Activated gamma-delta T cell treated with anti-CD3 and anti-CD28 coated beads, Interleukin-2, amount 50 U/mL, for 16 hours (primary cell): ENCODE results near the gene FMN1.

ENCODE experiments used
- DNase-seq: peaks from one replicate; pipeline ENCODE4 v3.0.0-alpha.2; 2020; ENCODE audit warnings: low read depth

The FMN1 gene

DNA sequence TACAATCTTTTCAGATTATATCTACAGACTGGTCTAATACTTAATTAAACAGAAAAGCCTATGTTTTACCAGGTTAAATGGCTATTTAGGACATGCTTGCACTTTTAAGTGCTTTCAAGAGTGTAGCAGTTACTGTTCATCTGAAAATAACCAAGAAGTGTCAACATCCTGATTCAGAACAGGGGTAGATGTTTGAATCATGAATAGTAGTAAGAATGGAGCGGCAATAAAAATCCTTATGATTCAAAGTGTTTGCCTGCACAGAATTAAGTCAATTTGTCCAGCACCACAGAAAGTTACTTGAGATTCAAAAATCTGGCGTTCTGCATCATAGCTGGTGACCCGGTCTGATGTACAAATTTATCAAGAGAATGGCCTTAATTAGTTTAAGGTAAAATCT, 428.4 kb downstream of the FMN1 start:
- no peak for DNase-seq

DNA sequence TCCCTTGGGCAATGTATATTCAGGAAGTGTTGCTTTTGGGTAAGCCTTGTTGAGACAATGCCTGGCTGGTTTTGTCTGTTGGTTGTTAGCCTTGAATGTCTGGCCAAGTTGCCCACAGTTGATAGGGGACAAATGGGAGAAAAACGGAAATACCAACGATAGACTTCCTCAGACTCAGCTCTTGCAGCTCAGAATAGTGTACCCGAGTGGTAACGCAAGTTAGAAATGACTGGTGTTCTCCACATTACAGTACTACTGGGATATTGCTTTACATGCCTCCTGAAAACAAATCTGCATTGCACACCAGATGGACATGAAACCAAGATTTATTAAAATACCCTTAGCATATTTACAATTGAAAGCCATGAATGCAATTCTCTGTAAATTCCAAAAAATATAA, 429.3 kb downstream of the FMN1 start:
- DNase-seq, result no peak

DNA sequence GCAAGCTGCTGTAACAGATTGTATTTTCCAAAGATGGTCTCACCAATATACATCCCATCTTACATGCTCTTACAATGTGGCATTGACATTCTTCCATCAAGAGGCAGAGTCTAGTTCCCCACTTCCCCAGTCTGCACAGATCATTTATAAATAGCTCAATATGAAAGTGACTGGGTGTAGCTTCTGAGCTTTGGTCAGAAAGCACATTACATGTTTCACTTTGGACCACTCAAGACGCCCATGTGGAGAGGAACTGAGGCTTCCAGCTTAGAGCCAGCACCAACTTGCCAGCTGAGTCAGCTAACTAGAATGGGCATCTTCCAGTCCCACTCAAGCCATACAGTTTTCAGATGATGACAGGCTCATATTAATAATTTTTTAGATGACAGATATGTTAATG, 431.2 kb downstream of the FMN1 start:
- DNase-seq, result no peak

DNA sequence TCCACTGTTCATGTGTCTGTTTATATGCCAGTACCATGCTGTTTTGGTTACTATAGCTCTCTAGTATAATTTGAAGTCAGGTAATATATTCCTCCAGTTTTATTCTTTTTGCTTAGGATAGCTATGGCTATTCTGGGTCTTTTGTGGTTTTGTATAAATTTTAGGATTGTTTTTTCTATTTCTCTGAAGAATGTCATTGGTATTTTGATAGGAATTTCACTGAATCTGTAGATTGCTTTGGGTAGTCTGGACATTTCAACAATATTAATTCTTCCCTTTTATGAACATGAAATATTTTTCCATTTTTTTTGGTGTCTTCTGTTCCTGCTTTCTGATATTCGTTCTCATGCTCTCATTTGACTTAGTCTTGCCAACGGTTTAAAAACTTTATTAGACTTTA, 437.1 kb downstream of the FMN1 start:
- no peak for DNase-seq

DNA sequence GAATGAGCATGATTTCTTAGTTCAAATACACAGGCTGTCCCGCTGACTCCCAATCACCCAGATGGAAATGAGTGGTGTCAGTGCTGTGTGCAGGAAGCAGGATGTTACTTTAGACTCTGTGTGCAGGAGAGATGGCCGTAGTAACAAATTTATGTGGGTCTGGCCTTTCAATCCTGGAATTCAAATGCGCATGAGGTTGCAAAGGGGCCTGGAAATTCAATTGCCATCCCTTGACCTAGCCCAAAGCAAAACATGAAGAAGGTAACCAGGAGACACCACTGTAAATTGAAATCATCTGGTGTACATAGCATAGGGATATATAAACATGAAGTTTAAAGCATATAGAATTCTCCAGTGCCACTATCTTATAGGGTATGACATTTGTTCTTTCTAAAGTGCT, 443.5 kb downstream of the FMN1 start:
- DNase-seq, result no peak

DNA sequence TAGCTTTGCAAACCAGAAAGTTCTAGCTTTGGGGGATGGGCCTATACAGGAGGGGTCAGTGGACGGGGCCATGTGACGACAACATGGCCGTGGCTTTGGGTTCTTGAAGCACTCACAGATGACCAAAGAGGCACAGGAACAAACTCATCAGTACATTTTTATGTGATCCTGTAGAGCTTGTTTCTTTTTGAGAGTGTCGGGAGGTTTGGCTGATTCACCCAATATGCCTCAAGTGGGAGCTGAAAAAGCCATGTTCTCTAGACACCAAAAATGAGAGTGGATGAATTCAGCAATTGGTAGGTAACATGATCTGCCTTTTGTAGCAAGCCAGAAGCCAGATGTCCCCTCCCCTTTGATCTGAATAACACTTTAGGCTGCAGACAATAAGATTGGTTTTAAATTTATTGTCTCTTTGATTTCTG, 446.6 kb downstream of the FMN1 start:
- no peak for DNase-seq

DNA sequence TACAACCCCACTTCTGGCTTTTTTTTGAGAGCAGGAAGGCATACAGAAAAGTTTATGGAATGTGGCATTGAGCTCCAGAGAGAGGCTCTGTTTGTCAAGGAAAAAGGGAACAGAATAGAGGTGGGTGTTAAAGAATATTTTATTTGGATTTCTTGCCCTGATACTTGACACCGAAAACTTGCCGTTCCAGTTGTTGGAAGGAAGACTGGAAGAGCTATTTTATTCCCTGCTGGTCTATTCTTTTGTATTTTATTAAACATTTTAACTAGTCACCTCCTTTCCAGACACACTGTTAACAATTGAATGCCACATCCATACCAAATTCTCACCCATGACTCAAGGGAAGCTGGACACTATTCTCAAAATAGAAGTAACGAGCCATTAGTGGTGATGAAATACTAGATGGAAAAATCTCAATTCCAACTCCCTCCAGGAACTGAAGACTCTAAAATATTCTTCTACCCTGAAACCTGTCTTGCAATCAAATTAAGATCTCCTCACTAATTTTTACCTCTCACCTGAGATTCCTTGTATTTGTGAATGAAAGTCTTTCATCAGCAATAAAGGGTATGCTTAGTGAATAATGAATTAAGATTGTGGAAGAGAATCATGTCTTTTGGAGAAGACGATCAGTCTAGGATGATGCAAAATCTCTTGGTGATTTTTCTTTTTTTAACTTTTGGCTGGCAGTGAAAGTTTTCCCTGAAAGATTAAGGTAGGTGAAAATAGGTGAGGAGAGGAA, 448.2 kb downstream of the FMN1 start:
- no peak for DNase-seq

DNA sequence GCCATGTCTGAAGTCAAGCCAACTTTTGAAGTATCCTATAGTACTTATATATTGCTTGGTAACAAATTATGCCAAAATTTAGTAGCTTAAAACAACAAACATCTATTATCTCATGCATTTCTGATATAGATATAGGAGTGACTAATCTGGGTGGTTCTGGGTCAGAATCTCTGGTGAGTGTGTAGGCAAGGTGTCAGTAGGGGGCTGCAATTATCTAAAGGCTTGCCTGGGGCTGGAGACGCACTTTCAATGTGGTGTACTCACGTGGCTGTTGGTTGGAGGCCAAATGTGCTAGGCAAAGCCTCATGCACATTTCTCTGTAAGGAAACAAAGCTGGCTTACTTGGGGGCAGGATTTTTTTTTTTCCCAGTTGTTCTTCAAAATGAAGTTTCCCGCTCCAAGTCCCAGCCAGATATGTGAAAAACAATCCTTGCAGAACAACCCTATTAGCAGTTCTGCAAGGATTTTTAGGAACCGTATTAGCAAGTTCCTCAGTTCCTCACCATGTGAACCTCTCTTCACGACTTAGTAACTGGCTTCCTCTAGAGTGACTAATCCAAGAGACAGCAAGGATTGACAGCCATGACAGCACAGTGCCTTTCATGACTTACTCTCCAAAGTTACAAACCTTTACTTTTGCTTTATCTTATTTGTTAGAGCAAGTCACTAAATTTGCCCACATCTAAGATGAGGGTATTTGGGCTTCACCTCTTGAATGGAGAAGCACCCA, 450.9 kb downstream of the FMN1 start:
- no peak for DNase-seq

DNA sequence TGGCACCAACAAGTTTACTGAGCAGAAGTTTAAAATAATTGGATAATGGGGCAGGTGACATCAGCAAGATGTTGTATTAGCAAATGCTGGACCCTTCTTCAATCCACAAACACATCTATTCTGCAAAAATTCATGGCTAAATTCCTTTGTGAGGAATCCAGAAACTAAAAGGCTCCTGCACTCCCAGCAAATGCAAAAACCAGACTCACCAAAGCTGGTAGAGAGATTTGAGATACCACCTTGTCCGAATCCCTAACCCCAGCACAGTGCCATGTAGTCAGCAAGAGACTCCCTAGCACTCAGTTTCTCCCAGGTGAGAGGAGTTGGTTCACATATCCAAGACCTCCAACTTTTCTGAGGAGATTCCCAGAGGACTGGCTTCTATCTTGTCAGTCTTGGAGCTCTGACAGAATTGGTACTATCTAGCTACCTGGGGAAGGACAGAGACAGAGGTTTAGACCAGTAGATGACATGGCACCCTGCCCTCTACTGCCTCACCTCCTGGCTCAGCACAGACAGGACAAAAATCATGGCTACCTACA, 454.9 kb downstream of the FMN1 start:
- DNase-seq, result no peak

DNA sequence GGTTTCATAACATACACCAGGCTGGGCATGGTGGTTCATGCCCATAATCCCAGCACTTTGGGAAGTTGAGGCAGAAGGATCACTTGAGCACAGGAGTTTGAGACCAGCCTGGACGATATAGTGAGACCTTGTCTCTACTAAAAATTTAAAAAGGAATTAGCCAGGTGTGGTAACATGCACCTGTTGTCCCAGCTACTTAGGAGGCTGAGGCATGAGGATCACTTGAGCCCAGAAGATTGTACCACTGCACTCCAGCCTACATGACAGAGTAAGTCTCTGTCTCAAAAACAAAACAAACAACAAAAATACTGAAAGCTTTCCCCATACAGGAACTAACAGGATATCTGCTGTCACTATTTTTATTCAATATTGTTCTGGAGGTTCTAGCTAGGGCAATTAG, 455.8 kb downstream of the FMN1 start:
- no peak for DNase-seq

DNA sequence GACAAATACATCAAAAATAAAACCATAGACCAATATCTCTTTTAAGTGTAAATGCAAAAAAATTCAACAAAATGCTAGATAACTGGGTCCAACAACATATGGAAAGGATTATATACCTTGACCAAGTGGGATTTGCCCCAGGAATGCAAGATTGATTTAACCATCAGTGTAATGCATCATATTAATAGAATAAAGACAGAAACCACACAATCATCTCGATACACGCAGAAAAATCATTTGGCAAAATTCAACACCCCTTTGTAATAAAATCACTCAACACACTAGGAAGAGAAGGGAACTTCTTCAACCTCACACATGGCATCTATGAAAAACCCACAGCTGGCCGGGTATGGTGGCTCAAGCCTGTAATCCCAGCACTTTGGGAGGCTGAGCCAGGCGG, 457.2 kb downstream of the FMN1 start:
- DNase-seq, result no peak

DNA sequence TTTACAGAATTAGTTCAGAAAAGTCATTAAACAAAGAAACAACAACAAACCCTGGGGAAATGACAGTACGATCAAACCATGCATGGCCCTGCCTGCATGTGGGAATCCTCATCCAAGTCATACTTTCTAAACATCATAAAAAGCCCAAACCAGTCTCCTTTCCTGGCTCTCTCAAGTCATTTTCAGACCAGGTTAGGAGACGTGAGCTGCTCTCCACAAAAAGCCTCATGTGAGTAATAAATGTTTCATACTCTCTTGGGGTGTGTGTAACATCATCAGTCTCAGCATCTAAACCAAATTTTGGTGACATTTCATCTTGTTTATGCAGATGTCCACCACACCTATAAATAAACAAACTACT, 457.8 kb downstream of the FMN1 start:
- no peak for DNase-seq

DNA sequence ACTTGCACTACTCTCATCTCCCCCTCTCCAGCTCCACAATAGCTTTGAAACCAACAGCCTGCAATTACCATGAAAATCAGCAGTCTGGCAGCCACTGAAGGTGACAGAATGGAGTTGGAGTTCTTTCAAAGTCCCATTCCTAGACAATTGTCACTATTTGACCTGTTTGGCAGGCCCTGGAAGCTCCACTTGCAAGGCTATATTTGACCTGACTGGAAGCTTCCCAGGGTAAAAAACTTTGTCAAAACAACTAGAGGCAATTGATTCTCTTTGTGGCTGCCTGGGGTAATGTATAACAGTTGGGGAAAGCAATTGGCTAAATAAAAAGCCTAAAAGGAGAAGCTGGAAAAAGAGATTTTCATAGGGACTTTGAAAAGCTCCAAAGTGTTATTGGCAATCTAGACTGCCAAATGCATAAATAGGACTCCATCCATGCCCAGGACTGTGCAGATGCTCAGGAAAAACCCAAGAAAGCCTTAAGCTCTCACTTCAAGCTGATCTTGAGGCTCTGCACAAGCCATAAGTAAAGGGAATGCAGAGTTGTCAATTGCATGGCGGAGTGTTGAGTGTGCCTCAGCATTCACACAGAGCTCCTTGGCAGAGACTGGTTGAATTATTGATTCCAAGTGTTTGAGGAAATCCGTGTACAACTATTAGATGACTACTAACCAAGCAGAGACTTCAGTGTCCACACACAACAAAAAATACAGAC, 458.4 kb downstream of the FMN1 start:
- no peak for DNase-seq

DNA sequence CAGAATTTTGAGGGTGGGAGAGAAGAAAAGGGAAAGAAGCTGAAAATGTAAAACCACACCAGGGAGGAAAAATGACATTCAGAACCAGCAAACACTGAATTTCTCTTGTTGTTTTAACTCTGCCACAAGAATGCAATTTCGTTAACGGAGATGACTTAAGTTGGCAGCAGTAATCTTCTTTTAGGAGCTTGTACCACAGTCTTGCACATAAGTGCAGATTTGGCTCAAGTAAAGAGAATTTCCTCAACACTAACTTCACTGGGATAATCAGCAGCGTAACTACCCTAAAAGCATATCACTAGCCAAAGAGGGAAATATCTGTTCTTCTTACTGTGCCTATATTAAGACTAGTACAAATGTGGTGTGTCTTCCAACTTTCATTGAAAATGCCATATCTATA, 461.2 kb downstream of the FMN1 start:
- no peak for DNase-seq

DNA sequence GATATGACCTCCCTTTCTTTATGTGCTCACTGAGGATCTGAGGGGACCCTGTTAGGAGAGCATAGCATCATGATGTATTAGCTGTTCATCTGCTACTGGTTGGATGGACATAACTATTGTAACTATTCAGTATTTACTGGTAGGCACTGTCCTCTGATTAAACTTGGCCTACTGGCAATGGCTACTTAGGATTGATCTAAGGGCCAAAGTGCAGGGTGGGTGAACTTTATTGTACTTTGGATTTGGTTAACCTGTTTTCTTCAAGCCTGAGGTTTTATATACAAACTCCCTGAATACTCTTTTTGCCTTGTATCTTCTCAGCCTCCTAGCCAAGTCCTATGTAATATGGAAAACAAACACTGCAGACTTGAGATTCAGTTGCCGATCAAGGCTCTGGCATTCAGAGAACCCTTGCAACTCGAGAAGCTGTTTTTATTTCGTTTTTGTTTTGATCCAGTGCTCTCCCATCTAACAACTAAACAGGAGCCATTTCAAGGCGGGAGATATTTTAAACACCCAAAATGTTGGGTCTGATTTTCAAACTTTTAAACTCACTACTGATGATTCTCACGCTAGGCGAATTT, 461.8 kb downstream of the FMN1 start:
- DNase-seq, result no peak

DNA sequence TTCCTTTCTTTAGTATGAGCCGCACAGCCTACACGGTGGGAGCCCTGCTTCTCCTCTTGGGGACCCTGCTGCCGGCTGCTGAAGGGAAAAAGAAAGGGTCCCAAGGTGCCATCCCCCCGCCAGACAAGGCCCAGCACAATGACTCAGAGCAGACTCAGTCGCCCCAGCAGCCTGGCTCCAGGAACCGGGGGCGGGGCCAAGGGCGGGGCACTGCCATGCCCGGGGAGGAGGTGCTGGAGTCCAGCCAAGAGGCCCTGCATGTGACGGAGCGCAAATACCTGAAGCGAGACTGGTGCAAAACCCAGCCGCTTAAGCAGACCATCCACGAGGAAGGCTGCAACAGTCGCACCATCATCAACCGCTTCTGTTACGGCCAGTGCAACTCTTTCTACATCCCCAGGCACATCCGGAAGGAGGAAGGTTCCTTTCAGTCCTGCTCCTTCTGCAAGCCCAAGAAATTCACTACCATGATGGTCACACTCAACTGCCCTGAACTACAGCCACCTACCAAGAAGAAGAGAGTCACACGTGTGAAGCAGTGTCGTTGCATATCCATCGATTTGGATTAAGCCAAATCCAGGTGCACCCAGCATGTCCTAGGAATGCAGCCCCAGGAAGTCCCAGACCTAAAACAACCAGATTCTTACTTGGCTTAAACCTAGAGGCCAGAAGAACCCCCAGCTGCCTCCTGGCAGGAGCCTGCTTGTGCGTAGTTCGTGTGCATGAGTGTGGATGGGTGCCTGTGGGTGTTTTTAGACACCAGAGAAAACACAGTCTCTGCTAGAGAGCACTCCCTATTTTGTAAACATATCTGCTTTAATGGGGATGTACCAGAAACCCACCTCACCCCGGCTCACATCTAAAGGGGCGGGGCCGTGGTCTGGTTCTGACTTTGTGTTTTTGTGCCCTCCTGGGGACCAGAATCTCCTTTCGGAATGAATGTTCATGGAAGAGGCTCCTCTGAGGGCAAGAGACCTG, 463.5 kb downstream of the FMN1 start:
- no peak for DNase-seq

DNA sequence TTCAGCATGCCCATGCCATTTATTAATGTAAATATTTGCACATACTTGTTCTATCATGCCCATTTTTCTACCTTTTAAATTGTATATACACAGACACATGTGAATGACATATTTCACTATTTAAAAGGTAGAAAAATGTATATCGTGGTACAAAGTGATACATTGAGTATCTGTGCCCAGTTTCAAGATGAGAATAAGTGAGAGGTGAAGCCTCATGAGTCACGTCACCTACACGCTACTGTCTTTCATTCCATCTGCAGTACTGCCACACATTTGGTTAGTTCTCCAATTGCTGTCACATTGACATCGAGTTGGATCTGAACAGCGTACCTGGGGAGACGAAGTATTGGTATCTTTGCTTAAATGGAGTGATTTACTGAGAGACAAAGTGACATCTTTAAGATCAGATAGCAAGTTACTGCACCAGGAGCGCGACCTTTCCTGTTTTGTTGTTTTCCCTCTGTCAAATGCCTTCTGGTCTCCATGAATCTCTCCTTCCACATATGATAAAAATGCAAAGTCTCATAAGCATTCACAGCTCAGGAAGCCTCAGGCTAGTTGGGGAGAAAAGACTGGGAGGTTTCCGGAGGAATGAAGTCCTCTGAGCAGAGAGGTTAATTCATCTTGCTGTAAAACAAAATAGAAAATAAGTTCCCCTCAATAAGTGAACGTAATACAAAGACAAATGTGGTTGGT, 464.7 kb downstream of the FMN1 start:
- no peak for DNase-seq

DNA sequence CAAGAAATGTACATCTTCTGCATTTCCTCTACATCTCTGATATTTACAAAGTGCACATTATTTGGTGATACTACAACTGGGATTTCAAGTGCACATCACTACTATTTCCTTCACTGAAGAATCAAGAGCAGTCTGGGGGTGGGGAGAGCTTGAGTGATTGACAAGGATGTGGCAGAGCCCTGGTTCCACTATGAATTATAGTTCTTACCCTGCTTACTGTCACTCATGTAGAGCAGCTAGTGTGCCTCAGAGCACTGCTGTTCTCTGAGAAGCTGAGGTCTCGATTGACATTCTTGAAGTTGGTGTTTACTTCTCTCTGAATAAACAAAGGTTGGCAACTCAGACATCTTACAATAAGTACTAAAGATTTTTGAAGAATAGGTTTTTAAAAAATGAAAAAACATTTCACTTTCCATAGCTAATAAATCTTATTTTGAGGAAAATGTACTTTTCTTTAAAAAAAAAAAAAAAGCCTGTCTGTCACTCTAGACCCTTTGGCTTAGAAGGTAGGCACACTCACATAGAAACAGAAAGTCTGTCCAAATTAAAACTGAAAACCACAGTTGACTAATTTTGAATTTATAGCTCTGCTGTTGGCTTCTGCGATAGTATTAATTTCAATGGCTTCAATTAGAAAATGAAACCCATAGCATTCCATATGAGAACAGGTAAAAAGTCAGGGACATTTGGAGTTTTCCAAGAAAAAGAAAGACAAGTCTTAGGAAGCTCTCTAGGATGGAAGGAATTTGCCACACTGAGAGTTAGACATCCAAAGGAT, 471.2 kb downstream of the FMN1 start:
- DNase-seq, result no peak

DNA sequence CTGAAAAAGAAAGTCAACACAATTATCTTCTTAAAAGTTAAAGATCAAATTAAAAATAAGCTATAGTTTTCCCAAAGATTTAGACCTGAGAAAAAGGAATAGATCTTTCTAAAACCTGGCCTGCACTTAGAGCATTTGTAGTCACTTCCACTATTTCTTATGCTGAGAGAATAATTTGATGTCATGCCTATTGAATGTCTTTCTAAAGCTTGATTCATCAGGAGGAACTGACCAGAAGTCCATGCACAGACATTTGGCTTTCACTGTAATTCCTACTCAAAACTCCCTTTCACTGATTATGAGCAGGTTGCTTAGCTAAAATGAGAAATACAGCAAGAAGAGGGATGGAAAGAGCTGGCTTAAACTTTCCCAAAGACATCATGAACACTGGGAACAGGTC, 472.4 kb downstream of the FMN1 start:
- no peak for DNase-seq

DNA sequence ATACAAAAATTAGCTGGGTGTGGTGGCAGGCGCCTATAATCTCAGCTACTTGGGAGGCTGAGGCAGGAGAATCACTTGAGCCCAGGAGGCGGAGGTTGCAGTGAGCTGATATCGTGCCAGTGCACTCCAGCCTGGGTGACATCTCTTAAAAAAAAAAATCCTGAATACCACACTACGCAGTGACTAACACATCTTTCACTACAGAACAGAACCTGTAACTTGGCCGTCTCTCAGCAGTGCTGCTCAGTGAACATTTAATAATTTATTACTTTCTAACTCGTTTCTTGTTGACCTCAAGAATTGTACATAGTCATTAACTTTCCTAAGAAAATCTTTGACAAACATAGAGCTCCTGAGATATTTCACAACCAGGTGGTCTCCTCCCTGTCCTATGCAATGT, 472.9 kb downstream of the FMN1 start:
- no peak for DNase-seq
